ENCODE data around the gene HOXA2.

- TF ChIP-seq SUZ12 (IDR thresholded peaks at IDR 0.05) (no peak), FOXM1 (IDR thresholded peaks at IDR 0.05; ENCODE audit: borderline replicate concordance) (no peak), PKNOX1 (IDR thresholded peaks at IDR 0.05) (no peak), ARNT (IDR thresholded peaks at IDR 0.05) (no peak), SP1 (IDR thresholded peaks at IDR 0.05) (no peak), L3MBTL2 (conservative IDR thresholded peaks at IDR 0.05) (no peak), ZNF384 (IDR thresholded peaks at IDR 0.05) (no peak), ELF4 (IDR thresholded peaks at IDR 0.05) (no peak), TARDBP (IDR thresholded peaks at IDR 0.05) (no peak), CTBP1 (IDR thresholded peaks at IDR 0.05; ENCODE audit: borderline replicate concordance) (no peak), BHLHE40 (IDR thresholded peaks at IDR 0.05; ENCODE audit: borderline replicate concordance) (no peak)
These were observed 5.5 kb downstream of the HOXA2 start for GRCh38 chr7:27096768-27097514.
